HCT116 (cell line): ENCODE data around the gene TMEM130.

Experiments
- CEBPB ChIP-seq: IDR thresholded peaks from 2 replicates; pipeline ENCODE4 v1.6.1; 2012; ENCODE audit warnings: low read depth
- EGR1 ChIP-seq: IDR thresholded peaks from 2 replicates; pipeline ENCODE4 v1.6.1; 2012; ENCODE audit warnings: low read depth
- POLR2A ChIP-seq: IDR thresholded peaks from 2 replicates; pipeline ENCODE4 v1.7.0; 2011; ENCODE audit warnings: borderline replicate concordance; ENCODE audit not compliant: insufficient read depth, insufficient read length; ENCODE audit errors: extremely low read depth
- ZFX ChIP-seq: fragments of 450-650 bp; IDR thresholded peaks from 2 replicates; pipeline ENCODE4 v1.6.1; 2017

DNA sequence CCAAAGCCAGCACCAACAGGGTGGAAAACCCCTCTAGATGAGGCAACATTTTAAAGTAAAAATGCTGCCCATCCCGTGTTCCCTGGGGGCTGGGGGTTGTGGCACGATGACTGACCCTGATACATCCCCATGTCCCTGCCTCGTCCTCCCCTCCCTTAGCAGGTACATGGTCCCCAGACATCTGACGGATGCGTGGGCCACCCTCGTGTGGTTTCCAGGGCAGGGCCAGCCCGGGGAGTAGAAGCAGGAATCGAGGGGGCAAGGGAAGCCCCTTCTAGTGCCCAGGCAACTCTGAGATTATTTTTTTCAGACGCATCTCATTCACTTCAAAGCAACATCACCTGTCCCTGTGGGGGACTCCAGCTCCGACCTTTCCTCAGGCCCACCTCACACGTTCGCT lies 3.5 kb downstream of the TMEM130 start:
- TF ChIP-seq POLR2A (no peak), ZFX (no peak), CEBPB (no peak), EGR1 (no peak)
